ENCODE measurements around the gene MYO10. TPM values are rescaled to one million over a fixed set of nuclear protein-coding genes. Genes with fewer than 3 reads are reported as not detected.

Gene MYO10
- total and polyA plus RNA-seq, 2 of the 8 experiments (the other 6 are each of a cell fraction or from before 2014, with no cell fraction given), result 21.5 to 107 TPM

- no peak overlapping the region for H3K27ac ChIP-seq (ENCODE audit: low read depth, low read length)
- no peak for TF ChIP-seq CEBPB (IDR thresholded peaks at IDR 0.05; ENCODE audit: low read depth, low read length)
- no peak for TF ChIP-seq HDAC6 (IDR thresholded peaks at IDR 0.05; ENCODE audit: low read depth, low read length)
- no peak for TF ChIP-seq KDM5A (IDR thresholded peaks at IDR 0.05; ENCODE audit: low read length)
- no peak for TF ChIP-seq SIX5 (IDR thresholded peaks at IDR 0.05; ENCODE audit: low read depth, low read length)
- TF ChIP-seq SRF (IDR thresholded peaks at IDR 0.05; ENCODE audit: low read depth, low read length), result no peak
- no peak for TF ChIP-seq MAFK (IDR thresholded peaks at IDR 0.05; ENCODE audit: low read depth, low read length)
- TF ChIP-seq NANOG (IDR thresholded peaks at IDR 0.05; ENCODE audit: insufficient read depth, low read depth, low read length, poor library complexity, severe bottlenecking), result no peak
- TF ChIP-seq TAF1 (IDR thresholded peaks at IDR 0.05; ENCODE audit: low read depth, low read length), result no peak
- no peak for TF ChIP-seq RBBP5 (IDR thresholded peaks at IDR 0.05; ENCODE audit: borderline replicate concordance, low read depth, low read length)
- TF ChIP-seq MAX (IDR thresholded peaks at IDR 0.05), result no peak
- TF ChIP-seq TAF7 (optimal IDR thresholded peaks at IDR 0.05; ENCODE audit: borderline replicate concordance, low read depth, low read length), result no peak
- TF ChIP-seq POLR2A (IDR thresholded peaks at IDR 0.05; ENCODE audit: control extremely low read depth in 1 of 2, low read depth in 2 of 2, low read length in 2 of 2), result no peak
- TF ChIP-seq CHD1 (IDR thresholded peaks at IDR 0.05; ENCODE audit: low read depth, low read length), result no peak
- TF ChIP-seq CTBP2 (IDR thresholded peaks at IDR 0.05; ENCODE audit: borderline replicate concordance, insufficient read depth, insufficient read length, low read length), result no peak
- TF ChIP-seq JUN (IDR thresholded peaks at IDR 0.05; ENCODE audit: low read depth, low read length), result no peak
Observed at GRCh38 chr5:16784088-16784487, 152.0 kb downstream of the MYO10 start.

More at GRCh38 chr5:16784088-16784487, 152.0 kb downstream of the MYO10 start:
- H3K4me1 ChIP-seq (replicated peaks in 1 of 4; ENCODE audit: control insufficient read depth in 3 of 4, insufficient read depth in 4 of 4, low read length in 3 of 4), result no peaks in the 10 kb centered on the region
- no peaks in the 10 kb centered on the region for H3K9me3 ChIP-seq (ENCODE audit: insufficient read depth in 2 of 2, low read depth in 1 of 2, low read length in 1 of 2)
- no peak for DNase-seq (ENCODE audit: low read depth in 1 of 2, low spot score in 2 of 2)
- no peaks in the 10 kb centered on the region for H4K20me1 ChIP-seq (replicated peaks in 1 of 2; ENCODE audit: control insufficient read depth in 1 of 2, insufficient read depth in 2 of 2, low read length in 2 of 2)
- H4K5ac ChIP-seq (ENCODE audit: insufficient read length, low read depth, low read length), result no peak overlapping the region
- H3K4me2 ChIP-seq (ENCODE audit: insufficient read depth in 1 of 2, low read depth in 2 of 2, low read length in 2 of 2), result no peak overlapping the region
- H3K36me3 ChIP-seq (ENCODE audit: control insufficient read depth in 2 of 4, insufficient read depth in 4 of 4, low read length in 3 of 4), result peaks cover 0 to under 1% (median 0%) of the 10 kb centered on the region in 4 experiments; a peak in 2 of 8 replicates
- H3K4me3 ChIP-seq (ENCODE audit: extremely low read depth in 1 of 4, insufficient read depth in 2 of 4, low read depth in 3 of 4, low read length in 4 of 4), result no peak overlapping the region
- H4K8ac ChIP-seq (ENCODE audit: extremely low read depth, insufficient read depth, low read length), result no peak overlapping the region
- no peak overlapping the region for H3K56ac ChIP-seq (replicated peaks; ENCODE audit: insufficient read length, low read depth, low read length)
- peaks cover 0 to 7% of the 10 kb centered on the region in 2 experiments; a peak in 1 of 4 replicates for H3K79me2 ChIP-seq (ENCODE audit: control insufficient read depth in 1 of 2, insufficient read depth in 2 of 2, low read length in 2 of 2)
- H3K4ac ChIP-seq (replicated peaks; ENCODE audit: insufficient read length, low read depth, low read length), result no peak overlapping the region
- H2AFZ ChIP-seq (ENCODE audit: low read length), result no peak overlapping the region
- peak overlapping the region; percentile 93; the same call in 1 of the 2 replicates for H2BK15ac ChIP-seq (ENCODE audit: low read length)
- no peak overlapping the region for H2BK20ac ChIP-seq (ENCODE audit: low read length)
- peak overlapping the region; percentile 68; the same call in 1 of the 2 replicates for H2BK5ac ChIP-seq (ENCODE audit: low read depth, low read length)
- ChIA-PET POLR2A (ENCODE audit: partially characterized antibody) (no interaction called here), CTCF (ENCODE audit: partially characterized antibody) (interaction anchor here (1.0 to 5.9 kb wide), 6 partner anchors 14 to 420 kb away, joined by 3 to 34 read pairs (median 4); no protein-coding TSS in a partner anchor)
- H3K14ac ChIP-seq (ENCODE audit: insufficient read length), result no peak overlapping the region
- no peak overlapping the region for H3K23ac ChIP-seq (ENCODE audit: insufficient read length)
- no peak overlapping the region for H3K18ac ChIP-seq (ENCODE audit: extremely low read depth, low read length)
- 90% methylated on average over 9 of the region's 9 CpGs; no CpG with 5 or more reads in 1 of the 2 experiments for WGBS, 2 experiments (ENCODE audit: extremely low coverage in 1 of 2, insufficient coverage in 1 of 2, insufficient read length in 1 of 2, insufficient replicate concordance in 2 of 2, low coverage in 1 of 2, low lambda C conversion rate in 2 of 2, missing lambda C conversion rate in 1 of 2)
- no peak overlapping the region for H2AK5ac ChIP-seq (ENCODE audit: low read depth, low read length)
- no peak for FAIRE-seq
- no peak overlapping the region for H3K9ac ChIP-seq (replicated peaks in 1 of 4; ENCODE audit: extremely low read depth in 1 of 4, low read depth in 3 of 4, low read length in 3 of 4)
- peaks cover 2% of the 10 kb centered on the region; the same call in 1 of the 2 replicates for H3K79me1 ChIP-seq (ENCODE audit: low read depth, low read length)
- H4K91ac ChIP-seq (replicated peaks; ENCODE audit: insufficient read length, low read length), result no peak overlapping the region
- no peak overlapping the region for H2BK120ac ChIP-seq (replicated peaks; ENCODE audit: low read depth, low read length)
- H2BK12ac ChIP-seq (ENCODE audit: low read depth, low read length), result 0 out of 2 replicates have a peak overlapping the region, but pooled peaks have one; percentile 55
- no peaks in the 10 kb centered on the region for H3K27me3 ChIP-seq (replicated peaks in 1 of 4; ENCODE audit: control insufficient read depth in 3 of 4, extremely low read depth in 1 of 4, insufficient read depth in 3 of 4, low read length in 3 of 4)
- H3K23me2 ChIP-seq (ENCODE audit: low read depth, low read length), result no peaks in the 10 kb centered on the region
